Measurements from ENCODE around the gene VEZF1.
A peak's percentile ranks its signal among the peaks of the same experiment; 100 is the strongest.

VEZF1 gene

GRCh38 chr17:57945996-57946797 lies 41.9 kb downstream of the VEZF1 start:
- FAIRE-seq (no peak), DNase-seq (ENCODE audit: insufficient read length, low spot score) (no peak)
- TF ChIP-seq POLR2A (IDR thresholded peaks at IDR 0.05; ENCODE audit: low read depth, low read length): no peak
- no peak for TF ChIP-seq POU2F2 (IDR thresholded peaks at IDR 0.05; ENCODE audit: low read depth, low read length)
- no peak for TF ChIP-seq PAX5 (IDR thresholded peaks at IDR 0.05; ENCODE audit: insufficient read depth, low read length, severe bottlenecking)
- no peak for TF ChIP-seq SPI1 (IDR thresholded peaks at IDR 0.05; ENCODE audit: low read depth, low read length)
- no peak for TF ChIP-seq POLR2AphosphoS5 (IDR thresholded peaks at IDR 0.05; ENCODE audit: low read depth, low read length)
- TF ChIP-seq TAF1 (IDR thresholded peaks at IDR 0.05; ENCODE audit: low read depth, low read length): no peak

DNA sequence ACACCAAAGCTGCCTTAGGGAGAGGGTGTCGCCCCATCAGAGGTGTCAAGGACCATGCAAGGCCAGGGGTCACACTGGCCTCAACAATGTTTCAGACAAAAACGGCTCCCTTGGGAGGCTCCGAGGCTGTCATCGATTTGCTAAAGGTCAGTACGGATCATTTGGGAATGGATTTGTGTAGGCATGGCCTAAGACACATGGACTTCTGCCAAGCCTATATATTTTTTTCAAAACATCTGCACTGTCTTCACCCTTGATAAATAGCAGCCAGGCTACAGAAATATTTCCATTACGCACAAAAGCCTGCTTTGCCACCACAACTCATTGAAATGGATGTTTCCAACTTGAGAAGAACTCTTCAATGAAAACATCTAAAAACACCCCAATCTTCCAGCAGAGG lies 43.1 kb downstream of the VEZF1 start:
- DNase-seq (ENCODE audit: insufficient read length, low spot score) (no peak), FAIRE-seq (no peak)
- TF ChIP-seq TAF1 (IDR thresholded peaks at IDR 0.05; ENCODE audit: low read depth, low read length) (no peak), PAX5 (IDR thresholded peaks at IDR 0.05; ENCODE audit: insufficient read depth, low read length, severe bottlenecking) (no peak), POLR2AphosphoS5 (IDR thresholded peaks at IDR 0.05; ENCODE audit: low read depth, low read length) (no peak), SPI1 (IDR thresholded peaks at IDR 0.05; ENCODE audit: low read depth, low read length) (no peak), POLR2A (IDR thresholded peaks at IDR 0.05; ENCODE audit: low read depth, low read length) (no peak), POU2F2 (IDR thresholded peaks at IDR 0.05; ENCODE audit: low read depth, low read length) (no peak)

DNA sequence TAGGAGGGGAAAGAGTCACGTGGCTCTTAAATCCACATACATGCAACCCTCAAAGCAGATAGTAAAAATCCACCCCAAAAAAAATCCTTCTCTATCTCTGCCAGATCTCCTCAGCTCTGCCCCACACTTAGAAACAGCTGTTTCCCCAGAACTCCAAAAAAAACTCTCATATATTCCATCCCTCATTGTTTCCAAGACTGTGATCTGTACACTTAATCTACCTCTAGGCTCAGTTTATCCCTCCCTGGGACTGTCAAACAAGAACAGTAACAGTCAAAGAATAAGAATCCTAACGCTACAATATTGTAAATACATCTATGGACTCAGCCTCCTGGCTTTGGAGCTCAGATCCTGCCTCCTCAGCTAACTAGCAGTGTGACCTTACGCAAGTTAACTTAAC lies 44.4 kb downstream of the VEZF1 start:
- FAIRE-seq (no peak), DNase-seq (ENCODE audit: insufficient read length, low spot score) (no peak)
- TF ChIP-seq TAF1 (IDR thresholded peaks at IDR 0.05; ENCODE audit: low read depth, low read length) (no peak), SPI1 (IDR thresholded peaks at IDR 0.05; ENCODE audit: low read depth, low read length) (no peak), POLR2AphosphoS5 (IDR thresholded peaks at IDR 0.05; ENCODE audit: low read depth, low read length) (no peak), POU2F2 (IDR thresholded peaks at IDR 0.05; ENCODE audit: low read depth, low read length) (no peak), POLR2A (IDR thresholded peaks at IDR 0.05; ENCODE audit: low read depth, low read length) (no peak), PAX5 (IDR thresholded peaks at IDR 0.05; ENCODE audit: insufficient read depth, low read length, severe bottlenecking) (no peak)

GRCh38 chr17:57943140-57943539 lies 44.9 kb downstream of the VEZF1 start:
- FAIRE-seq (no peak), DNase-seq (ENCODE audit: insufficient read length, low spot score) (no peak)
- TF ChIP-seq POLR2A (IDR thresholded peaks at IDR 0.05; ENCODE audit: low read depth, low read length): no peak
- no peak for TF ChIP-seq POU2F2 (IDR thresholded peaks at IDR 0.05; ENCODE audit: low read depth, low read length)
- peak; percentile 57 for TF ChIP-seq SPI1 (IDR thresholded peaks at IDR 0.05; ENCODE audit: low read depth, low read length)
- TF ChIP-seq PAX5 (IDR thresholded peaks at IDR 0.05; ENCODE audit: insufficient read depth, low read length, severe bottlenecking): no peak
- TF ChIP-seq TAF1 (IDR thresholded peaks at IDR 0.05; ENCODE audit: low read depth, low read length): no peak
- no peak for TF ChIP-seq POLR2AphosphoS5 (IDR thresholded peaks at IDR 0.05; ENCODE audit: low read depth, low read length)

DNA sequence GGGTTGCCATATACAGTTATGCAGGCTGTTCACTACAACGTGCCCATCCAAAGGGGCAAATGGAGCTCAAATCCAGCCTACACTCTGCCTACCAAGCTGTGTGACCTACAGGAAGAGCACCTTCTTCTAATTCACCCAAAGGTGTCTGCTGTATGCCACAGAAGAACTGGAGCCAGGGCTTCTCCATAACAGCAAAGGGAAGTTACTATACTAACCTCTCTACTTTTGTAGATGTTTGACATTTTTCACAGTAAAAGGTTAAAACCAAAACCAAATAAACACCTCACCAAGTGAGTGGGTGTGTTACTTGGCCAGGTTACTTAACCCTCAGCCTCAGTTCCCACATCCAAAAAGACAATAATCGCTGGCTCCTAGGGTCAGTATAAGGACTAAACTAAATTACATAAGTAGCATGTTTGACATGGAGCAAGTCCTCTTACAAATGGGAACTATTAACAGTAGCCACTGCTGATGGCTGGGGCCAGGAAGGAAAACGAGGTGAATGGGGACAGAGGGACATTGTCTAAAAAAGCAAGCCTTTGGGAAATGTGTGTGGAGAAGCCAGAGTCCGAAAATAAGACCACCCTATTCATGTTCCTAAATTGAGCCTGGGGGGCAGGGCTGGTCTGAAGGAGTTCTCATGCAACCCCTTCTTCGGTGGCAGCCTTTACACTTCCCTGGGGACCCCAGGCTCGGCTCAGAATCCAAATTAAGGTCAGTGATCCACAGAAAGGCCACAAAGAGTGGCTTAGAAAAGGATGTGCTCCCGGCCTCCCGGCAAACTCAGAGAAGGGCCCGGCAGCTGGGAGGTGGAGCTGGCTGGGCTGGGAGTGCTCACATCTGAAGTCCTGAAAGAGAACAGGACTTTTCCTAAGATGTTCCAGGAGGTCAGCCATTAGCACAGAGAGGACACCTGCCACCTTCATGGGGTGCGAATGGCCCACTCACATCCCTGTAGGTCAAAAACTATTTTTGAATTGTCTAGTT lies 46.4 kb downstream of the VEZF1 start:
- no peak for DNase-seq (ENCODE audit: insufficient read length, low spot score)
- TF ChIP-seq TAF1 (IDR thresholded peaks at IDR 0.05; ENCODE audit: low read depth, low read length): no peak
- no peak for TF ChIP-seq PAX5 (IDR thresholded peaks at IDR 0.05; ENCODE audit: insufficient read depth, low read length, severe bottlenecking)
- TF ChIP-seq POU2F2 (IDR thresholded peaks at IDR 0.05; ENCODE audit: low read depth, low read length): no peak
- no peak for TF ChIP-seq POLR2AphosphoS5 (IDR thresholded peaks at IDR 0.05; ENCODE audit: low read depth, low read length)
- TF ChIP-seq SPI1 (IDR thresholded peaks at IDR 0.05; ENCODE audit: low read depth, low read length): no peak
- TF ChIP-seq POLR2A (IDR thresholded peaks at IDR 0.05; ENCODE audit: low read depth, low read length): no peak
- peak; percentile 52 for FAIRE-seq

DNA sequence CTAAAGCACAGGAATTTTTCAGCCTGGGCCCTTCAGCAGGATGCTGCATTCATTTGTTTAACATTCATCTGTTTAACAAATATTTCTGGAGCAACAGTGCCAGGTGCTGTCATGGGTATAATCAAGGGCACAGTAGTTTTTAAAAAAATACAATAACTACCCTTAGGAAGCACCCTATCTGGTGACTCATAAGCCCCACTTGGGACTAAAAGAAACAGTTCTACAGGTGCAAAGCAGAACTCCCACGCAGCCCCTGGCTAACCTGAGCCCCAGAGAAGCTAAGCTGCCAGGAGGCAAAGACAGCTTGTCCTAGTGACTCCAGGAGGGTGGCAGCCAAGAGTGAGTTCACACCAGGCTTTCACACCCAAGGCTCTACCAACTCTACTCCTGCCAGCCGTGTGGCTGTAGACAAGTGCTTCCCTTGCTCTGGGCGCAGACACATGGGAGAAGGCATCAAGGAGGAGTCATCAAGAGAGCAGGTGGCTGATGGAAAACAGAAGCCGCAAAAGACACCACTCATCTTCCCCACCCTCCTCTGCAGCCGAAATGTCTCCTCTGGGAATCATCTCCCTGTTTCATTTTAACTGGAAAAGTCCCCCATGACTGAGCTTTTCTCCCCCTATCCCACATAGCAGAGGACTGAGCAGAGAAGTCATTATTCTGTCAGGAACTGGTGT lies 47.3 kb downstream of the VEZF1 start:
- FAIRE-seq (peak; percentile 67), DNase-seq (ENCODE audit: insufficient read length, low spot score) (no peak)
- no peak for TF ChIP-seq POLR2AphosphoS5 (IDR thresholded peaks at IDR 0.05; ENCODE audit: low read depth, low read length)
- TF ChIP-seq SPI1 (IDR thresholded peaks at IDR 0.05; ENCODE audit: low read depth, low read length): no peak
- no peak for TF ChIP-seq POLR2A (IDR thresholded peaks at IDR 0.05; ENCODE audit: low read depth, low read length)
- TF ChIP-seq PAX5 (IDR thresholded peaks at IDR 0.05; ENCODE audit: insufficient read depth, low read length, severe bottlenecking): no peak
- TF ChIP-seq POU2F2 (IDR thresholded peaks at IDR 0.05; ENCODE audit: low read depth, low read length): no peak
- no peak for TF ChIP-seq TAF1 (IDR thresholded peaks at IDR 0.05; ENCODE audit: low read depth, low read length)

DNA sequence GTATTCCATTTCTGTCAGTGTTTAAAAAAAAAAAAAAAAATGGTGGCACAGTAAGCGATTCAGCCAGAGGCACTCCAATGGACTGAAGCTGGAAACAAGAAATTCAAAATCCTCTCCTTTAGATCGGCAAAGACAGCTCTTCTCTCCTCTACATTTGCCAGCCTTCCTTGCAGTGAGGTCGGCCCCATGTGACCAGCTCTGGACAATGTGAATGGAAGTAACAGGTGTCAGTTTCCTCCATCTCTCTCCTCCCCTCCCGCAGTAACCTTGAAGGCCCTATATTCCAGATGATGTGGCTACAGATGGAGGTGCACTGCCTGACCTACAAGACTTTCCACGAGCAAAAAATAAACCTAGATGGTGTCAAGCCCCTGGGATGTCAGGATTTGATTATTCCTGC lies 47.8 kb downstream of the VEZF1 start:
- DNase-seq (ENCODE audit: insufficient read length, low spot score) (no peak), FAIRE-seq (peak; percentile 75)
- TF ChIP-seq POLR2A (IDR thresholded peaks at IDR 0.05; ENCODE audit: low read depth, low read length): no peak
- TF ChIP-seq PAX5 (IDR thresholded peaks at IDR 0.05; ENCODE audit: insufficient read depth, low read length, severe bottlenecking): no peak
- TF ChIP-seq TAF1 (IDR thresholded peaks at IDR 0.05; ENCODE audit: low read depth, low read length): no peak
- no peak for TF ChIP-seq POU2F2 (IDR thresholded peaks at IDR 0.05; ENCODE audit: low read depth, low read length)
- TF ChIP-seq SPI1 (IDR thresholded peaks at IDR 0.05; ENCODE audit: low read depth, low read length): no peak
- no peak for TF ChIP-seq POLR2AphosphoS5 (IDR thresholded peaks at IDR 0.05; ENCODE audit: low read depth, low read length)

DNA sequence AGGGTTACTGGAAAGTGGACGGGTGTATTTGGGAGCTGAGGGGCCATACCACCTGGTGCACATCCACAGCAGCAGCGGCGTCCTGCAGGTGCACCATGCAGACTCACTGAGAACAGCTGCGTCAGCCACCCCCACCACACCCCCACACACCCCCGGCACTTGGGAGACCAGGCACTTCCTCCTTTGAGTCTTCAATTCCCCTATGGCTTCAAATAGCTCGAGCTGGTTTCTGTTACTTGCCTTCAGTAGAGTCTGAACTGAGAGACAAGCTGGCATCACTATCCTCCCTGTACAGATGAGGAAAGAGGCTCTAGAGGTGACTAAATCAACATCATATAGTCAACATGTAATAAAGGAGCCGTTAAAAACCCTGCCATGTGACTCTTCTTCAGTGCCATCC lies 48.3 kb downstream of the VEZF1 start:
- DNase-seq (ENCODE audit: insufficient read length, low spot score) (peak; percentile 61), FAIRE-seq (peak; percentile 93)
- peak; percentile 93 for TF ChIP-seq SPI1 (IDR thresholded peaks at IDR 0.05; ENCODE audit: low read depth, low read length)
- no peak for TF ChIP-seq POLR2AphosphoS5 (IDR thresholded peaks at IDR 0.05; ENCODE audit: low read depth, low read length)
- TF ChIP-seq POU2F2 (IDR thresholded peaks at IDR 0.05; ENCODE audit: low read depth, low read length): 0 out of 2 replicates have a peak, but pooled peaks have one; percentile 17

Data from GM12891 (cell line).